OCI-LY1 (cell line): ENCODE measurements around the gene MBOAT2.

Experiments
- H2AFZ ChIP-seq: fragments of 200-600 bp; sonication (generic), shearing (Covaris generic); 2 replicates; pipeline ENCODE4 v1.6.0; 2014; ENCODE audit warnings: antibody characterized with exemption, mild to moderate bottlenecking, low read length
- H3F3A ChIP-seq: fragments of 200-600 bp; sonication (generic), shearing (Covaris generic); 2 replicates; pipeline ENCODE4 v1.6.0; 2014; ENCODE audit warnings: mild to moderate bottlenecking, antibody characterized with exemption, low read length, moderate library complexity; ENCODE audit not compliant: insufficient read depth
- H3K27ac ChIP-seq: fragments of 200-600 bp; sonication (generic); 2 replicates; pipeline ENCODE4 v1.5.1; 2014; ENCODE audit warnings: low read length, mixed run types, mild to moderate bottlenecking, low read depth; ENCODE audit not compliant: poor library complexity, severe bottlenecking
- H3K27me3 ChIP-seq: fragments of 200-600 bp; sonication (generic); 2 replicates; pipeline ENCODE4 v1.6.0; 2014; ENCODE audit warnings: antibody characterized with exemption, mild to moderate bottlenecking, low read length, moderate library complexity; ENCODE audit not compliant: insufficient read depth
- H3K36me3 ChIP-seq: fragments of 200-600 bp; sonication (generic); 2 replicates; pipeline ENCODE4 v1.6.1; 2014; ENCODE audit warnings: mild to moderate bottlenecking, antibody characterized with exemption, low read length, moderate library complexity, mixed read lengths; ENCODE audit not compliant: insufficient read depth
- H3K4me1 ChIP-seq: fragments of 200-600 bp; sonication (generic); 2 replicates; pipeline ENCODE4 v1.5.1; 2014; ENCODE audit warnings: mild to moderate bottlenecking, low read length, moderate library complexity; ENCODE audit not compliant: insufficient read depth, severe bottlenecking
- H3K4me2 ChIP-seq: fragments of 200-600 bp; sonication (generic), shearing (Covaris generic); 2 replicates; pipeline ENCODE4 v1.6.1; 2014; ENCODE audit warnings: low read length
- H3K4me3 ChIP-seq: fragments of 200-600 bp; sonication (generic); 2 replicates; pipeline ENCODE4 v1.5.1; 2014; ENCODE audit warnings: low read length, low read depth, mild to moderate bottlenecking, mixed read lengths; ENCODE audit not compliant: poor library complexity, severe bottlenecking
- H3K79me2 ChIP-seq: fragments of 200-600 bp; shearing (Covaris generic); 2 replicates; pipeline ENCODE4 v1.6.1; 2016; ENCODE audit warnings: mixed run types, low read length, mixed read lengths; ENCODE audit not compliant: insufficient read depth
- H3K9ac ChIP-seq: fragments of 200-600 bp; sonication (generic), shearing (Covaris generic); 2 replicates; pipeline ENCODE4 v1.6.1; 2014; ENCODE audit warnings: mild to moderate bottlenecking, low read length, mixed read lengths
- H3K9me2 ChIP-seq: fragments of 200-600 bp; sonication (generic), shearing (Covaris generic); 2 replicates; pipeline ENCODE4 v1.6.1; 2014; ENCODE audit warnings: low read depth, mild to moderate bottlenecking, low read length, mixed read lengths
- H3K9me3 ChIP-seq: fragments of 200-600 bp; shearing (Covaris generic); 2 replicates; pipeline ENCODE4 v1.6.1; 2014; ENCODE audit warnings: low read length, mixed read lengths
- H4K20me1 ChIP-seq: fragments of 200-600 bp; sonication (generic), shearing (Covaris generic); 2 replicates; pipeline ENCODE4 v1.6.0; 2016; ENCODE audit warnings: mild to moderate bottlenecking, low read length; ENCODE audit not compliant: insufficient read depth
- EZH2 ChIP-seq: fragments of 200-600 bp; sonication (generic), shearing (Covaris generic); IDR thresholded peaks from 2 replicates; pipeline ENCODE4 v1.8.0; 2017; ENCODE audit warnings: borderline replicate concordance, mixed run types, mild to moderate bottlenecking, antibody characterized with exemption, low read length, moderate library complexity, mixed read lengths
- TF ChIP-seq, protein P1 (sequence below): fragments of 200-600 bp; sonication (generic), shearing (Covaris generic); IDR thresholded peaks from 2 replicates; pipeline ENCODE4 v1.5.1; 2017; ENCODE audit warnings: mild to moderate bottlenecking, antibody characterized with exemption, low read length, moderate library complexity, mixed read lengths

Gene MBOAT2

DNA sequence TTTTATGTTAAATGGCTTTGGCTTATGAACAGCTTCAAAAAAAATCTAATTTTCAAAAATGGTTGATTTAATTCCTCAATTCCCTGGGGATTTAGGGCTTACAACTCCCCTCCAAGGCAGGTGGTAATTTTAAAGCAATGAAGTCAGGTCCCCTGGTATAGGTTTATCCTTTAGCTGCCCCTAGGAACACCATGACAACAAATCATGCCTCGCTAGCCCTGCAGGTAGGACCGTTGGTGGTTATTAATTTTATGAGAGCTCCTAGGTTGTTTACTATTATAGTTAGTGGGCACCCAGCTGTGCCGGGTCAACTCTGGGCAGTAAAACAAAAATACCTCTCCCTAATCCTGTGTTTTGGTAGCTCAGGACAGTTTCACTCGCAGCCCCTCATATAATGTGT is 26.2 kb upstream of the MBOAT2 start:
- no peak for TF ChIP-seq EZH2
- TF ChIP-seq, protein P1, sequence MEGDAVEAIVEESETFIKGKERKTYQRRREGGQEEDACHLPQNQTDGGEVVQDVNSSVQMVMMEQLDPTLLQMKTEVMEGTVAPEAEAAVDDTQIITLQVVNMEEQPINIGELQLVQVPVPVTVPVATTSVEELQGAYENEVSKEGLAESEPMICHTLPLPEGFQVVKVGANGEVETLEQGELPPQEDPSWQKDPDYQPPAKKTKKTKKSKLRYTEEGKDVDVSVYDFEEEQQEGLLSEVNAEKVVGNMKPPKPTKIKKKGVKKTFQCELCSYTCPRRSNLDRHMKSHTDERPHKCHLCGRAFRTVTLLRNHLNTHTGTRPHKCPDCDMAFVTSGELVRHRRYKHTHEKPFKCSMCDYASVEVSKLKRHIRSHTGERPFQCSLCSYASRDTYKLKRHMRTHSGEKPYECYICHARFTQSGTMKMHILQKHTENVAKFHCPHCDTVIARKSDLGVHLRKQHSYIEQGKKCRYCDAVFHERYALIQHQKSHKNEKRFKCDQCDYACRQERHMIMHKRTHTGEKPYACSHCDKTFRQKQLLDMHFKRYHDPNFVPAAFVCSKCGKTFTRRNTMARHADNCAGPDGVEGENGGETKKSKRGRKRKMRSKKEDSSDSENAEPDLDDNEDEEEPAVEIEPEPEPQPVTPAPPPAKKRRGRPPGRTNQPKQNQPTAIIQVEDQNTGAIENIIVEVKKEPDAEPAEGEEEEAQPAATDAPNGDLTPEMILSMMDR = no peak
- H3F3A ChIP-seq = no peaks in the 10 kb centered on the region
- no peaks in the 10 kb centered on the region for H3K9me2 ChIP-seq
- H3K27me3 ChIP-seq = no peaks in the 10 kb centered on the region; the same call in 1 of the 2 replicates
- no peak overlapping the region for H2AFZ ChIP-seq
- no peak overlapping the region for H3K4me3 ChIP-seq
- H3K36me3 ChIP-seq = no peaks in the 10 kb centered on the region
- no peak overlapping the region for H3K9ac ChIP-seq
- H4K20me1 ChIP-seq = no peaks in the 10 kb centered on the region
- no peaks in the 10 kb centered on the region for H3K4me1 ChIP-seq
- no peak overlapping the region for H3K4me2 ChIP-seq
- no peaks in the 10 kb centered on the region for H3K79me2 ChIP-seq
- no peak overlapping the region for H3K27ac ChIP-seq
- H3K9me3 ChIP-seq = no peaks in the 10 kb centered on the region

DNA sequence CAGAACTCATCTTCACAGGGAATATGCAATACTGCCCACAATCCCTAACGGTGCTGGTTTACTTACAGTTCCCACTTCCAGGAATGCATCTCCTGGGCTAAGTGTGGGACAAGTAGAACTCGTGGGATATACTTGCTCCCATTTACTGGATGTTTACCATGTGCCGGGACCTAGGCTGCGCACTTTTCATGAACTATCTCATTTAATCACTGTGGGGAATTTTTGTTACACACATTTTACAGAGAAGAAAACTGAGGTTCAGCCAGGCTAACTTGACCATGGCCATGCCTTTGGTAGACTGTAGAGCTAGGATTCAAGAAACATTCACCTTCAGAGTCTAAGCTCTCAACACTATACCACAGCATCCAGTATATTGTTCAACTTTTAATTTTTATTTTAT is 24.4 kb upstream of the MBOAT2 start:
- Histone ChIP-seq H3K9ac (no peak overlapping the region), H3K4me3 (no peak overlapping the region), H3K36me3 (no peaks in the 10 kb centered on the region), H3K27ac (no peak overlapping the region), H3K9me3 (no peaks in the 10 kb centered on the region), H3K4me2 (no peak overlapping the region), H3F3A (no peaks in the 10 kb centered on the region), H2AFZ (no peak overlapping the region), H3K4me1 (no peaks in the 10 kb centered on the region), H3K27me3 (no peaks in the 10 kb centered on the region; the same call in 1 of the 2 replicates), H3K9me2 (no peaks in the 10 kb centered on the region), H4K20me1 (no peaks in the 10 kb centered on the region), H3K79me2 (no peaks in the 10 kb centered on the region)
- TF ChIP-seq EZH2 = no peak
- TF ChIP-seq, protein P1 = no peak

DNA sequence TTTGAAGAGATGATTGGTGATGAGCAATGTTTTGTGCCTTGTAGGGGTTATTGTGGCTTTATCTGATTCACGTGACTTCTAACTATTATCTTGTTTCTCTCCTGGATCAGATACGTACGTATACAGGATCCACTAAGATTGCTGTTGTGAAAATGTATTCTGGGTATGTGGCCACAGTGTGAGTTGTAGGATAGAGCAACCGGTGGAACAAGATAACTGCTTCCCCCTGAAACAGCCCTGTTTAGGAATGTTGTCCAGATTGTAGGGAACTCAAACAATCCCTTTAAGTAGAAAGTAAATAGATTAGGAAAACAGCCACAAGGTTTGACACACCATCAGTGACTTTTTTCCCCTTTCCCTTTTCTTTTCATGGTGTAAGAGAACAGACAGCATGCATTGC is 22.3 kb upstream of the MBOAT2 start:
- Histone ChIP-seq H3K9me2 (no peaks in the 10 kb centered on the region), H2AFZ (no peak overlapping the region), H3K27me3 (no peaks in the 10 kb centered on the region), H3K9ac (no peak overlapping the region), H3K27ac (no peak overlapping the region), H3K4me2 (no peak overlapping the region), H3K9me3 (no peaks in the 10 kb centered on the region), H3F3A (no peaks in the 10 kb centered on the region), H3K4me1 (no peaks in the 10 kb centered on the region), H4K20me1 (no peaks in the 10 kb centered on the region), H3K36me3 (no peaks in the 10 kb centered on the region), H3K4me3 (no peak overlapping the region), H3K79me2 (no peaks in the 10 kb centered on the region)
- TF ChIP-seq, protein P1 = no peak
- TF ChIP-seq EZH2 = no peak
